Measurements from ENCODE around the gene WDR20.
"Not testable (repeated sequence)": the region's sequence is repeated elsewhere in the genome, so short reads cannot be mapped to it uniquely, and the experiment has no call there.

Gene WDR20

DNA sequence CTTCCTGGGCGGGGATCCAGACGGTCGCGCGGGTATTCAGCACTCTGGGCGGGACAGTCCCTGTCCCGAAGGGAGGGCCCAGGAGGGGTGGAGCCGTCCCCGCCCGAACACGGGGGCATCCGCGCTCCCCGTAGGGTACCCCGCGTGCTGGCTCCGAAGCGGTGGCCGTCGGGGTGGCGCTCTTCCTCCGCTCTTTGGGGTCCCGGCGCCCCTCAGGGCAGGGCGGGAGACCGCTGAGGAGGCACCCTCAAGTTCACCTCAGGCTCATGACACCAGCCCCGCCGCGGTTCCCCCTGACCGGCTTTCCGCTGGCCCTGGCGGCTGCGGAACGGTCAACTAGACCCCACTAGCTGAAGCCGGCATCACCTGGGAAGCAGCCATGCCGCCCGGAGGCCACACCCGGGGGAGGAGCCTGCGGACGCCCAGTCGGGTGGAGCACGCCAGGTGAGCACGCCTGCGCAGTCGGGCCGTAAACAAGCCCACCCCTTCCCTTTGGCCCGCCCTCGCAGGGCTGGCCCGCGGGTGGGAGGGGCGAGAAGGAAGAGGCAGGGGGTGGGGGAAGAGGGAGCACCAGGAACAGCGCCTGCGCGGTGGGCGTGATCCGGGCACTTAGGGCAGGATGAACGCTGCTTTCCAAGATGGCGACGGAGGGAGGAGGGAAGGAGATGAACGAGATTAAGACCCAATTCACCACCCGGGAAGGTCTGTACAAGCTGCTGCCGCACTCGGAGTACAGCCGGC lies at the start of gene WDR20:
Gene WDR20, plus strand, starts transcription at position 612 of the 741 bp plus-strand sequence. Its CDS starts 27 bp downstream, at position 639.
- peak; percentile 99 for DNase-seq

DNA sequence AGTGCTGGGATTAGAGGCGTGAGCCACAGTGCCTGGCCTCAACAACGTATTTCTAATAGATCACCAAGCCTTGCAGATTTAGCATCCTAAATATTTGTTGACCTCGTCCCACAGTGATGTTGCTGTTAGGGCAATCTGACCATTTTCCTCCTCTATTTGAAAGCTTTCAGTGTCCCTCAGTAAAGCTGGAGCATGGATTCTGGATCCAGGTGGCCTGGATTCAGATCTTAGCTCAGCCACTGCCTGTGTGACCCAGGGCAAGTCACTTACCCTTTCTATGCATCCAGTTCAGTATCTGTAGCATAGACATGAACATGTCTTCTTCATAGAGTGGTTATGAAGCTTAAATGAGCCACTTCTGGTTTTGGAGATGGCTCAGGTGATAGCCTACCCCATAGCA lies 49.0 kb upstream of the WDR20 start:
- no peak for DNase-seq

DNA sequence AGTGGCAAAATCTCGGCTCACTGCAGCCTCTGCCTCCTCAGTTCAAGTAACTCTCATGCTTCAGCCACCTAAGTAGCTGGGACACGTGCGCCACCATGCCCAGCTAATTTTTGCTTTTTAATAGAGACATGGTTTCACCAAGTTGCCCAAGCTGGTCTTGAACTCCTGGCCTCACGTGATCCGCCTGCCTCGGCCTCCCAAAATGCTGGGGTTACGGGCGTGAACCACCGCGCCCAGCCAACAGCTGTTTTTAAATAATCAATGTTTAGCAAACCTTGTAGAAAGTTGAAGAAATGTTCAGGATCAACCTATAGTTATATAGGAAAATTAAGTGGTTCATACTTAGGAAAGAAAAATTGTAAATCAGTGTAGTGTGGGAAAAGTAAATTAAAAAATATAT lies 46.9 kb upstream of the WDR20 start:
- no peak for DNase-seq

DNA sequence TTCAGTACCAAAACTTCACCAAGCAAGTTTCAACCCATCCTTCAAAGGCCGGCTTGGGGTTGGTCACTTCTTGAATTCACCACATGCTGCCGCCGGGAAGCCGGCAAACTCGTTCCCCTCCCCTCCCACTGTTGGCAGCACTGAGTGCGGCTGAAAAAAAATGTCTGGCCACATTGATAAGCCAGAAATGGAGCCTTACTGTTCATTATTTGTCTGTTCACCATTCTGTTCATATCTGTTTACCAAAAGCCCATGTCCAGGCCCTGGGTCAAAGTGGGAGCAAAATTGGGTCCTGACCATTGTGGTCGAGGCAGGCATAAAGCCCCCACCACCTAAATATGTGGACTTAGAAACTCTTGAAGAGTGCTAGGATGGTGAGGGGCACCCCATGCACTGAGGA lies 45.6 kb upstream of the WDR20 start:
- no peak for DNase-seq

DNA sequence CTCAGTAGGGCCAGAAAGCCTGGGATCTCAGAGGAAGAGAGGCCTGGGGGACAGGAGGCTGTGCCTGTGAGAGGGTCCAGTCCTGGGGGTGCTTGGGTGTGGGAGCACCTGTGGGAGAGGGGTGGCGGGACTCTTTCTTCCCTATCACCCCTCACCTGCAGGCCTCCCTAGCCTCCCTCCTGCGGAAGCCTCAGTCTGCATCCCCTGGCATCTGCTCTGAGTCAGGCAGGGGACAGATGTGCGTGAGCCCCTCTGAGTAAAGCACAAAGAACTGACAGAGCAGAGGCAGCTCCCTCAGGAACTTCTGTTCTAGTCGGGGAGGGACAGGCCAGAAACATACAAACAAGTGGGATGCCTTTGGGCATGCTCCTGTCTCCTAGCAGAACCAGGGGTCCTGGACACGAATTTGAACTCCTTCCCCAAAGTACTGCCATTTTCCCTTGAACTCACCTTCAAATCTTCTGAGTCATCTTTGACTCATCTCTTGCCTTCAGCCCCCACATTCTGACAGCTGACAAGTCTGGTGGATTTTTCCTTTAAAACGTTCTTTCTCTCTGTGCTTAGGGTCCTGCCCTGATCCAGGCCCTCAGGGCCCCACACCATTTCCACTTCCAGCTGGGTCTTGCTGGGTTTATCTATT lies 44.3 kb upstream of the WDR20 start:
- no peak for DNase-seq

DNA sequence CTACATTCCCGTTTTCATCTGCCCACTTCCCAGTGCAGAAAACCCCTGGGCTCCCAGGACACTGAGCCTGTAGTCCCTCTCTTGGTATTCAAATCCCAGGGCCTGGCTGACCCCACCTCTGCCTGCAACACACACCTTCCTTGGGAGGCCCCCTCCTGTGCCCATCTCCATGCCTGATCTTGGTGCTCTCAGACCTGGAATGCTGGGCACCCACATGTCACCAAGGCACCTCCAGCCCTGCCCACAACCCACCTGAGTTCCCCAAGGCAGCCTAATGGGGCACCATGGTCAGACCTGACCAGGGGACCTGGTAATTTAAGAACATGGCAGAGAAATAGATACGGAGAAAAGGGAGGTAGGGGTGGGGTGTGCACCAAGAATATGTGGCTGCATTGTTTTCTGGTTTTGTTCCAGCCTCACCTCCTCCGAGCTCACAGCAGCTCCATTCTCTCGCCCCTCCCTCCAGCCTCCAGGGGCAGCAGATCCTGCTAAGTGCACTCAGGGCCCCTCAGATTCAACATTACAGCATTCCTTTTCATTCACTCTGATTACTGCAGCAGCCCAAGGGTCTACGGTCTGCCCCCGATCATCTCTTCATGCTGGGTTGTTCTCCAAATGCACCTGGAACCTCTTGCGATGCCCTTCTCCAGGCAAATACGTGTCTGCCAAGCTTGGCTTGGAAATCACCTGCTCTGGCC lies 43.7 kb upstream of the WDR20 start:
- no peak for DNase-seq

DNA sequence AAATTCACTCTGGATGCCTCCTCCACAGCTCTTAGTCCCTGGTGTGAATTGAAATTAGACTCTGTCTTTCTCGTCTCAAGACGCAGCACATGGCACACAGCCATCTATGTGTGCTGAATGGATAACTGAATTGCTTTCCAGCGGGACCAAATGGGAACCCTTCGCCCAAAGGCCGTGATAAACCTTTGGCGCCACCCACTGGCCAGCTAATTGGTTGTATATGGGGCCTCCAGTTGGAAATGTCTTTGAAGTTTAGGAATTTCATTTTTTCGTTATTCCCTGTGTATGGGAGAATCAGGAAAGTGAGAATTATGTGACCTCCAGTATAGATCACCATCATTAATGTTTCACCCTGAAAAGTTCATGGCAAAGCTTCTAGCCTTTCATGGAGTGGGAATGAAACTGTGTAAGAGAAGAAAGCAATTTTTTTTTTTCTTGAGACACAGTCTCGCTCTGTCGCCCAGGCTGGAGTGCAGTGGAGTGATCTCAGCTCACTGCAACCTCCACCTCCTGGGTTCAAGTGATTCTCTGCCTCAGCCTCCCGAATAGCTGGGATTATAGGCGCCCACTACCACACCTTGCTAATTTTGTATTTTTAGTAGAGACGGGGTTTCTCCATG lies 43.0 kb upstream of the WDR20 start:
- DNase-seq, result peak; percentile 69

DNA sequence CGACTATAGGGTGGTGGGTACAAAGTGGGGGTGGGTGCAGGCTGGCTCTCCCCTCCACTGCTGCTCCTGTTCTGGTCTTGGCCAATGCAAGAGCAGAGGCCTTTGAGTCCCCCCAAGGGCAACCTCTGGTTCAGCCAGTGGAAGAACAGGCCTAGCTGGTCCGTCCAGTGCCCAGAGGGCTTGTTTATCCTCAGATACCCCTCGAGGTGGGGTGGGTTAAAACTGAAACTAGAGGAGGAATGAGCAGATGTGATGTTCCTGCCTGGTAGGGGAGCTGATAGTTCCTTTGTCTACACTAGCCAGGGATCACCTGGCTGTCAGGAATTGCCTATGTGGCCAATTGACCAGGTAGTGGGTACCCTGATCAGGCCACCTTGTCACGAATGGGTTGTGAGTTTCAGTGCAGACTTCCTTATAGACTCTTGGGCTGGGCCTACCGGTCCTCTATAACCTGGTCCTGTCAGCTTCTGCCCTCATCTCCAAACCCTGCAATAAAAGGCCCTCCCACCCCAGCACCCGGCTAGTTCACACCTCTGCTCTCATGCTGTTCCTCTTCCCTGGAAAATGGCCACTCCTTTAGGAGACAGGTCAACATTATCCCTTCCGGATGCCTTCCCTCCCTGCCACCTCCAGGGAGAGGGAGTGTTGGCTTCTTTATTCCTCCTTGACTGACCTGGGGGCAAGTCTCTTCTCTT lies 42.1 kb upstream of the WDR20 start:
- DNase-seq, result no peak

- no peak for DNase-seq
Observed at GRCh38 chr14:102103062-102103695, 36.5 kb upstream of the WDR20 start.

DNA sequence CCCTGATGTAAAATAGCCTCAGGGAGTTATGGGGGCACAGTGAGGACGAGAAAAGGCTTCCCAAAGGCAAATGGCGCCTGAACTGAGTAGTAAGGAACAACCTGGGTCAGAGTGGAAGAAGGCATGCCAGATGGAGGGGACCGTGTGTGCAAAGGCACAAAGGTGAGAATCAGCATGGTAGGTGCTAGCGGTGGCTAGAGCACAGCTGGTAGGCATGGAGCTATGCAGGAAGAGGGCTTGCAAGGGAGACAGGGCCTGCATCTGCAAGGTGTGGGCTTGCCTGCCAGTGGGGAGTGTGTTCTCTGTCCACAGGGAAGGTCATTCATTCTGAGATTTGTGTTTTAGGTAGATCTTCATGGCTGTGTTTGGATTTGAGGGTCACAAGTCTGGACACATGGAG lies 34.3 kb upstream of the WDR20 start:
- DNase-seq, result no peak

DNA sequence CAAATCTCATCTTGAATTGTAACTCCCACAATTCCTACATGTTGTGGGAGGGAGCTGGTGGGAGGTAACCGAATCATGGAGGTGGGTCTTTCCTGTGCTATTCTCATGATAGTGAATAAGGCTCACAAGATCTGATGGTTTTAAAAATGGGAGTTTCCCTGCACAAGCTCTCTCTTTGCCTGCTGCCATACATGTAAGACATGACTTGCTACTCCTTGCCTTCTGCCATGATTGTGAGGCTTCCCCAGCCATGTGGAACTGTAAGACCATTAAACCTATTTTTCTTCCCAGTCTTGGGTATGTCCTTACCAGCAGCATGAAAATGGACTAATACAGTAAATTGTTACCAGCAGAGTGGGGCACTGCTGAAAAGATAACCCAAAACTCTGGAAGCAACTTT lies 30.4 kb upstream of the WDR20 start:
- DNase-seq, result not testable (repeated sequence)

- no peak for DNase-seq
Observed at GRCh38 chr14:102111101-102111500, 28.6 kb upstream of the WDR20 start.

DNA sequence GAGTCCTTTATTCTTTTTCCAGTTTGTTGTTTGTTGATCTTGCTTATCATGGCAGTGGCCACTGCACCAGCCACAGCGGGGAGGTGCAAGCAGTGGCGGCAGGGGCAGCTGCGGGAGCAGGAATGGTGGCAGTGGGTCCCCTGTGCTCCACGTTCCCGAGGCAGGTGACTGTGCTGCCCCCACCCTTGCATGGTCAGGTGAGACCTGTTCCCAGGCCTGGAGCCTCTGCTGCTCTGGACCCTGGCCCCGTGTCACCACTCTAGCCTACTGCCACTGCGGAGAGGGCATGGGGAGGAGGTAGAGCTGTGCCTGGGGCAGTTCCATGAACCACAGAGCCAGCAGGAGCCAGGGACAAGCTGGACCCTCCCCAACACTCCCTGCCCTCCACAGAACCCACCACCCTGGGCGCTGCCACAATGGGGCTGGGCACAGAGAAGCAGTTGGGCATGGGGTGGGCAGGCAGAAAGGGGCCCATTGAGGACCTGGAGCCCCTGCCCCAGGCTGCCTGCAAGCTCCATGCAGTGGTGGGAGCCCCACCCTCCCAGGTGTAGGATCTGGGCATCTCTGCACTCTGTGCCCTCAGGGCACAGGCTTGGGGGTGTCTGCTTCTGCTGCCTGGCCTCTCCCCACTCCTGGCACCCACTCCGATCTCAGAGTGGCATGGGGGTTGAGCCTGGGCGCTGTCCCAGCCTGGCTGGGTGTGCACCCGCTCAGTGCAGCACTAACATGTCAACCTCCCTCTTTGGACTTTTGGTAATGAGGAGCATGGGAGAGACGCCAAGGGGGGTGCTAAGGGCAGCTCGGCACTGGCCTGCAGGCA lies 23.1 kb upstream of the WDR20 start:
- no peak for DNase-seq

DNA sequence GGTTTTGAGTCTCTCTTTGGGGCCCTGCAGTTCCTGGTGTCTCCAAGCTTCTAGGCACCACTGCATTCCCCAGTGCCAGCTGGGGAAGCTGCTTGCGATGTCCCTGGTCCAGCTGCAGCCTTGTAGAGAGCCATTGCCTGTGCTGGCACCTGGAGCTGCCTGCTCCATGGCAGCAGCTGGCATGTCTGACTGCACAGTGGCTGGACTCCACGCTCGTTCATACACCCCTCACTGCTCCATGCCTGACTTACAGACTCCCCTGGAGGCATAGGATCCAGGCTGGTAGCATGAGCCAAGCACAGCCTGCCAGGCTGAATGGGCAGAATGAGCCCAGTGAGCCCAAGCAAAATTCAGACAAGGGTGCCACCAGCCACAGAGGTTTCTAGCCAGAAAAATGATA lies 21.8 kb upstream of the WDR20 start:
- DNase-seq, result no peak

DNA sequence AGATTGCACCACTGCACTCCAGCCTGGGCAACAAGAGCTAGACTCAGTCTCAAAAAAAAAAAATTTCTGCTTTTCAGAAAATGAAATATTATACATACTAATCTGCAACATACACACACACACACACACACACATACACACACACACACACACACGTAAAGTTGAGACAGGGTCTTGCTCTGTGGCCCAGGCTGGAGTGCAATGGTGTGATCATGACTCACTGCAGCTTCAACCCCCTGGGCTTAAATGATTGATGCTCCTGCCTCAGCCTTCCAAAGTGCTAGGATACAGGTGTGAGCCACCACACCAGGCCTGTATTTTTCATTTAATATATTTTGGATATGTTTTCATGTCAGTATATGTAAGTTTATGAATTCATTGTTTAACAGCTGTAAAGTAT lies 18.8 kb upstream of the WDR20 start:
- DNase-seq, result no peak

DNA sequence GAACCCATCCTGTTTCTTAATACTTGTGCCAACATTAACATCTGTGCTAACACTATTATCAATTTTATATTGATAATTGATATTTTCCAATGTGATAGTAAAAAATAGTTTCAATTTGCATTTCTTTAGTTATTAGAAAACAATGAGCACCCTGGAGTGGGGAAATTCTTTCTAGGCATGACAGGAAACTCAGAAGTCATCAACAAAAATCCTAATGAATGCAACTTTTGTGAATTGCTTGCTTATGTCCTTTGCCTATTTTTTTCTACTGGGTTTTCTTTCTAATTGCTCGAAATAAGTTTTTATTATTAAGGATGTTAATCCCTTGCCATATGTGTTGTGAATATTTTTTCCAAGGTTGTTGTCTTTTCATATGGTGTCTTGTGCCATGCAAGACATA lies 18.1 kb upstream of the WDR20 start:
- DNase-seq, result no peak

DNA sequence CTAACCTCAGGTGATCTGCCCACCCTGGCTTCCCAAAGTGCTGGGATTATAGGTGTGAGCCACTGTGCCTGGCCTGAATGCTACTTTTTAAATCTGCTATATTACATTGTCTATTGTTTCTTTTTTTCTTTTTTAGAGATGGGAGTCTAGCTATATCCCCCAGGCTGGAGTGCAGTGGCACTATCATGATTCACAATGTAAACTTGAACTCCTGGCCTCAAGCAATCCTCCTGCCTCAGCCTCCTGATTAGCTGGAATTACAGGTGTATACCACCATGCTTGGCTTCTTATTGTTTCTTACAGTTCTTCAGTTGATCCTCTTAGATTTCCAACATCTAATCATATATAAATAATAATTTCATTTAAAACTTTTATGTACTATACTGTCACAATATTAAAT lies 15.3 kb upstream of the WDR20 start:
- DNase-seq, result no peak

GRCh38 chr14:102125546-102125945 lies 14.2 kb upstream of the WDR20 start:
- DNase-seq, result no peak

GRCh38 chr14:102126807-102127455 lies 12.8 kb upstream of the WDR20 start:
- no peak for DNase-seq

DNA sequence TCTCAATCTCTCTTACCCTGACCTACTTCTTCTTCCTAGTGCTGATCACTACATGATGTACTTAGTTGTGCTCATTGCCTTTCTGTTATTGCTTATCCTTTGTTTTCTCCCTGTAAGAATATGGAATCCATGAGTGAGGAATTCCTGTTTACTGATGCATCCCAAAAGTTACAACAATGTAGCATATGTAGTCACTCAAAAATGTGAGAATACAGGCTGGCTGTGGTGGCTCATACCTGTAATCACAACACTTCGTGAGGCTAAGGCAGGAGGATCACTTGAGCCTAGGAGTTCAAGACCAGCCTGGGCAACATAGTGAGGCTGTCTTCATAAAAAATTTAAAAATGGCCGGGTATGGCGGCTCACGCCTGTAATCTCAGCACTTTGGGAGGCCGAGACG lies 8.0 kb upstream of the WDR20 start:
- DNase-seq, result no peak

GRCh38 chr14:102134021-102134420 lies 5.7 kb upstream of the WDR20 start:
- not testable (repeated sequence) for DNase-seq

Data from activated gamma-delta T cell treated with Interleukin-2 at 50 U/mL for 16 hours (primary cell).